Measurements from ENCODE around the gene ZFYVE9.

GRCh38 chr1:52345252-52345651, 203.4 kb downstream of the ZFYVE9 start:
- no peak for TF ChIP-seq CTCF (IDR thresholded peaks at IDR 0.05 in 4 of 5, conservative IDR thresholded peaks at IDR 0.05 in 1 of 5)
- no peak for TF ChIP-seq POLR2A (IDR thresholded peaks at IDR 0.05)

All from gastrocnemius medialis (tissue), 4 donors.